Putamen (tissue), 1 donor: ENCODE results near the gene FLT3LG.
A peak's percentile ranks its signal among the peaks of the same experiment; 100 is the strongest.
"Not testable (repeated sequence)": the region's sequence is repeated elsewhere in the genome, so short reads cannot be mapped to it uniquely, and the experiment has no call there.

Experiments used
- DNase-seq: peaks from one replicate; pipeline ENCODE4 v3.0.0-alpha.2; 2016; ENCODE audit warnings: low spot score

FLT3LG gene

DNA sequence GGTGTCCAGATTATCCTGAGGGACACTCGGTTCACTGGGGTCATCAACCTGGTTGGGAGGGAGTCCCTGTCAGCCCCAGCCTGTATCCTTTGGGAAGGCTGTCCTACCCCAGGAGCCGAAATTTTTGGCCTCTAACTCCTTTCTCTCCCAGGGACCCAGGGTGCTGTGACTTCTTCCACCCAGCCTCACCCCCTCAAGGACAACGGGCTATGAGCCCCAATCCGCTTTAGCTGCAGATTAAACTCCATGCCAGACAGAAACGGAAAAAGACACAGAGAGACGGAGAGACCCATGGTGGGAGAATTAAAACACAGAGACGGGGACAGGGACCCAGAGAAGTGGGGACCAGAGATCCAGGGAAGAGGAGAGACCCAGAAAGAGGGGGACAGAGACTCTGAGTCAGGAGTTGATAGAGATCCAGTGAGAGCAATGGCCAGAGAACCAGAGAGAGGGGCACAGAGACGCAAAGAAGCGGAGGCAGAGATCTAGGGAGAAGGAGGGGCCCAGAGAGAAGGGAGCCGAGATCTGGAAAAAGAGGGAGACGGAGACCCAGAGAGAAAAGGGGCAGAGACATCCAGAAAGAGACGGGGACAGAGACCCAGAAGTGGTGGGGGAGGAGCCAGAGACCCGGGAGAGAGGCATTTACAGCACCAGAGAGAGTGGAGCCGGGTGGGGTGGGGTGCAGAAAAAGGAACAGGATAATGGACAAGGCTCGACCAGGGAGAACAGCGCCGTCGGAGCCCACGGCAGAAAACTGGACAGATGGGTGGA, 33.4 kb upstream of the FLT3LG start:
- DNase-seq = no peak

DNA sequence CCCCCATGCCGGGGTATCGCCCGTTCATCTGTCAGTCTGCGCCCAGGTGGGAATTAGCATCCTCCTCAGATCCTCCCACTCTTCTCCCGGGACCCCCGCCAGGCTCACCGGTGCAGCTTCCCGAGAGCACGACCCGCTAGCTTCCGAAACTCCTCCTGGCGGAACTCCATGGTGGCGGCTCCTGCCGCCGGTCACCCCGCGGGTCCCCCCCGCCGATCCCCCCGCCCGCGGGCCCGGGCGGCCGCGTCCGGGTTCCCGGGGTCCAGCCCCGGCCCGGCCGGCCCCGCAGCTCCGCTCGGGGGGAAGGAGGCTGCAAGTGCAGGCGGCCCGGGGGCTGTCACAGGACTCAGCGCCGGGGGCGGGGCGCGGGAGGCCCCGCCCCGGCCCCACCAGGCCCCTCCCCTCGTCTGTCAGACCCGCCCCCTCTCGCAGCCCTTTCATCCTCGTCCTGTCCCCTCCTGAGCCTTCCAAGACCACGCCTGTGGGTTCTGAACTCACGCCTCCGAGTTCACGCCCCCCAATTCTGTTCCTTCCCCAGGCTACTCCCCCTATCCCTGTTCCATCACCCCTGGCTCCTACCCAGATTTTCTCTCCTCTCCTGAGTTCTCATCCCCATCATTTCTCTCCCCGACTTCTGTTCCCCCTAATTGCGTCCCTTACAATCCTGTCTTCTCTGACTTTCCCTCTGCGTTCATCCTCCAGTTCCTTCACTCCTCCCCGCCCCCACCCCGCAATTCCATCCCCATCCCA, 32.6 kb upstream of the FLT3LG start, which contains the start of gene SLC17A7:
SLC17A7 (minus strand) TSS at position 318 of the 750 bp plus-strand sequence; CDS start at position 170, 148 bp downstream.
- DNase-seq = no peak

DNA sequence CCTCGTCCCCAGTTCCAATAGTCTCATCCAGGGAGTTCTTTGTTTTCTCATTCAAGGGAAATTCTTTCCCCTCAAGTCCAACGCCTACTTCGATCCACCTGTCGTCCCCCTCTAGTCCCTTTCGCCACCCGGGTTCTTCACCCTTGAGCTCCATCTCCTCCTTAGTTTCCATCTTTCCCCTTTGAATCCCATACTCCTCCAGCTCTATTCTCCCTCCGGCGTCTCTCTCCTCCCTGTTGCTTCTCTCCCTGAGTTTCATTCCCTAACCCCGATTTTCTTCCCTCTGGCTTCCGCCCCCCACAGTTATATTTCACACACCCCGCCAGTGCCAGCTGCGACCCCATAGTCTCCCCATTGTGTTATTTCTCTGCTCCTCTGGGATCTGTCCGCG, 32.1 kb upstream of the FLT3LG start:
- DNase-seq = no peak

DNA sequence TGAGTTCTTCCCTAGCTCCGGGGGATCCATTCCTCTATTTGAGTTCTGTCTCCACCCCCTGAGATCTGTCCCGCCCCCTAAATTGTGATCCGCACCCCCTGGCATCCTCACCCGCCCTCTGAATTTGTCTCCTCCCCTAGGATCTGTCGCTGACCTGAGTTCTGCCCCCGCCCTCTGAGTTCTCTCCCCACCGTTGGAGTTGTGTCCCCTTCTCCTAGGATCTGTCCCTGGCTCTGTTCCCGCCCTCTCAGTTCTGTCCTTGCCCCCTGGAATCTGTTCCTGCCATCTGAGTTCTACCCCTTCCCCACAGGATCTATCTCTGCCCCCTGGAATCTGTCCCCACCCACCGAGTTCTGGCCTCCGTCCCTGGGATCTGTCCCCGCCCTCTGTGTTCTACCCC, 31.7 kb upstream of the FLT3LG start:
- DNase-seq = no peak

DNA sequence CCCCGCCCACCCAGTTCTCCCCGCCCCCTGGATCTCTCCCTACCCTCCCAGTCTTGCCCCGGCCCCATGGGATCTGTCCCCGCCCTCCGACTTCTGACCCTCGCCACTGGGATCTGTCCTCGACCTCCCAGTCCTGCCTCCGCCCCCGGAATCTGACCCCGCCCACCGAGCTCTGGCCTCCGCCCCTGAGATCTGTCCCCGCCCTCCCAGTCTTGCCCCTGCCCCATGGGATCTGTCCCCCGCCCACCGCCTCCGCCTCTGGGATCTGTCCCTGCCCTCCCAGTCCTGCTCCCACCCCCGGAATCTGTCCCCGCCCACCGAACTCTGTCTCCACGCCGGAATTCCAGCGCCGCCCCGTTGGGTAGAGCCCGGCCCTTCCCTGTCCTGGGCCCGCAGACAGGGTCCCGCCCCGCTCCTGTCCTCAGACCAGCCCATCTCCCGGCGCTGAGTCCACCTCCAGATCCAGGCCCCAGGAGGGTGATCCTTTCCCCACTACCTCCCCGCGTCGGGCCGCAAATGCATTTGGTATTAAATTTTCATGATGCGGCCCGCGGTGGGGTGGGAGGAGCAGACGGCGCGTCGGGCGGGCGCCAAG, 31.1 kb upstream of the FLT3LG start:
- DNase-seq = no peak

DNA sequence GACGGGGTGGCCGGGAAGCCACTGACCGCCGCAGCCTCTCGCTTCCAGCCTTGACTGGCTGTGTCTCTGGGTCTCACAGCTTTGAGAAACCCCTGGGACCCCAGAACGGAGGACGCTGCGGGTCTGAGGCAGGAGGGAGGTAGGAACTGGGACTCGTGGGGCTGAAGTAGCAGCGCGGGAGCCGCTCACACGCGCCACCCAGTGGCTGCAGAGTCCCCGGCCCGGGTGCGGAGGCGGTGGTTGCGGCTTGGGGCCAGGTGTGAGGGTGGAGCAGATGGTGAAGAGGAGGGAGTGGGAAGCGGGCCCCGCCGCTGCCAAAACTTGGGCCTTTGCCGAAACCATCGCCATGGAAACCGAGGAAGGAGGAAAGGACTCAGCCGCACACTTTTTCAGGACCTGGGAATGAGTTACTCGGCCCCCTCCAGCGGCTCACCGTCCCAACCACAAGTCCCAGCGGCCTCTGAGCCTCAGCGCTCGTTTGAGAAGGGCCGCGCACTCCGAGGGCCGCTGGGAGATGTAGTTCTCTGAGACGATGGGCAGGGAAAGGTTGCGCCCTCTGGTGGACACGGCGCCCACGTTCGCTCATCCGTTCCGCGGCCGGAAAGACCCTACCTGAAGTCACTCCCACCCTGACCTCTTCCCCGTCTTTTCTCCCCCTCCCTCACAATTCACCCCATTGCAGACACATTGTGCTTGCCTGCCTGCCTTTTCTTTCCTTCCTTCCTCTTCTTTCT, 30.5 kb upstream of the FLT3LG start:
- peak; percentile 93 for DNase-seq

DNA sequence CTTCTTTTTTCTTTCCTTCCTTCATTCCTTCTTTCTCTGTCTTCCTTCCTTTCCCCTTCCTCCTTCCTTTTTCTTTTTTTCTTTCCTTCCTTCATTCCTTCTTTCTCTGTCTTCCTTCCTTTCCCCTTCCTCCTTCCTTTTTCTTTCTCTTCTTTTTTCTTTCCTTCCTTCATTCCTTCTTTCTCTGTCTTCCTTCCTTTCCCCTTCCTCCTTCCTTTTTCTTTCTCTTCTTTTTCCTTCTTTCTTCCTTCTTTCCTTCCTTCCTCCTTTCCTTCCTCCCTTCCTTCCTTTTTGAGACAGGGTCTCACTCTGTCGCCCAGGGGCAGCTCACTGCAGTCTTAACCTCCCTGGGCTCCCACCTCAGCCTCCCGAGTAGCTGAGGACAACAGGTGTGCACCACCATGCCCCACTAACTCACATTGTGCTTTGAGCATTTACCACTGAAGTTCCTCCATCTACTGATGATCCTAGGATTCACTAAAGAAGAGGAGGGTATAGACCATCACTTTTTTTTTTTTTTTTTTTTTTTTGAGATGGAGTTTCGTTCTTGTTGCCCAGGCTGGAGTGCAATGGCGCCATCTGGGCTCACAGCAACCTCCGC, 29.8 kb upstream of the FLT3LG start:
- DNase-seq = not testable (repeated sequence)

DNA sequence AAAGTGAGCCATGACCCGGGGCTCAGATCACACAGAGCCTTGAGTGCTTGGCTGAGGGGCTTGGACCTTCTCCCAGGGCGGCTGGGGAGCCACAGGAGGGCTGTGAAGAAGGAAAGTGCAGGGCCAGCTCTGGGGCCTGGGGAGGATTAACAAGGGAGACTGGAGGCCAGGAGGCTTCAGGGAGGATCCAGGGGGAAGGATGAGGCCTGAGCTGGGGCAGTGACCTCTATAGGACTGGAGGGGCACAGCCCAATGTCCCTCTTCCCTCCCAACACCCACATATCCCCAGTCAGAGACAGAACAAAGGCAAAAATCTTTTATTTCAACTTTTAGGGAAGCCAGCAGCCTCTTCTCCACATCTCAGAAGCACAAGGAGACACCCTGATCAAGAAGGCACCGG, 28.0 kb upstream of the FLT3LG start:
- no peak for DNase-seq

DNA sequence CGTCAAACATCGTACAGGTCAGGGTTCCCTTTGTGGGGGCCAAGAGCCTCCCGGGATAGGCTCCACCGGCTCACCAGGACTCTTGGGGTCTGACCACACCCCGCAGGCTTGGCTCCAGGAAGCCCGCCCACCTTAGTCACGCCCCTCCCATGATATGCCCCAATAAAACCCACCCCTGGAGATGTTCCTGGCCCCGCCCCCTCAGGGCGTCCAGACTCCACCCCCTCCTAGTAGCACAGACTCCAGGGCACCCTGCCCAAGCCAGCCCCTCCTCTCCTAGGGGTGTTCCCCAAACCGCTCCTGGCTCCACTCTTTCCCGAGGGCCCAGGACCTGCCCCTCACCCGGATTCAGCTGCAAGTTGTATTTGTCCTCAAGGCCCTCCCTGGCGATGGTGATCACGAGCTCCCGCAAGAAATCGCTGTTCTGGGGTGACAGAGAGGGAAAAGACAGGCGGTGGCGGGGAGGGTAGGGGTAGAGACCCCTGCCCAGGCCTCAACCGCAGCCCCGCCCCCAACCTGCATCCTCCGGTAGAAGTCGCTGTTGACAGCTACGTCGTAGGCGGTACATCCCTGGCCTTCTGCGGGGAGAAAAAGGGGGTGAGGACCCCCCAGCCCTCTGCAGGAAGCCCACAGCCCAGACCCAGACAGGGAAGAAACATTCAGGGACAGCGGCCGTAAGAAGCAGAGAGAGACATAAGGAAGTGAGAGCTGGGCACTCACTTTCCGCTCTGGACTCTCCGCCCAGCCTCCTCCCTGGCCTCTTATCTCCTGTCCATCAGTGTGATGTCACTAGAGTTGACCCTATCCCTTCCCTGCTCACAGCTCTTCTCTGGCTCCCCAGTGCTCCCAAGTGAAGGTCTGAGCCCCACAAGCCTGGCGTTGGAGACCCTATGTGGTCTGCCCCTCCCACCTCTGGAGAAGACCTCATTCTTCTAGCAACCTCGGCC, 26.3 kb upstream of the FLT3LG start:
- DNase-seq = no peak

DNA sequence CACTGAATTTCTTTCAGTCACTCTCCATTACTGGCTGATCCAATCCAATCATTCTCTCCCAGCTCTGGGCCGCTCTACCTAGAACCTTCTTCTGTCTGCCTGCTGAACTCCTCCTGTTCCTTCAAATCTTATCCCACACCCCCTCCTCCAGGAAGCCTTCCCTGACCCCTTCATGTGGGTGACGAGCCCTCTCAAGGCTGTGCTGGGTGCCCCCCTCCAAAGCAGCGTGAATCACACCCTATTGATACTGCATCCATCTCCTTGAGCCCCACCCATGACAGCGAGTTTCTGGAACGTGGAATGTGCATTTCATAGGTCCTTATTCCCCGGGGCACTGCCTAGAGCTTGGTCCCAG, 25.6 kb upstream of the FLT3LG start:
- DNase-seq = no peak

DNA sequence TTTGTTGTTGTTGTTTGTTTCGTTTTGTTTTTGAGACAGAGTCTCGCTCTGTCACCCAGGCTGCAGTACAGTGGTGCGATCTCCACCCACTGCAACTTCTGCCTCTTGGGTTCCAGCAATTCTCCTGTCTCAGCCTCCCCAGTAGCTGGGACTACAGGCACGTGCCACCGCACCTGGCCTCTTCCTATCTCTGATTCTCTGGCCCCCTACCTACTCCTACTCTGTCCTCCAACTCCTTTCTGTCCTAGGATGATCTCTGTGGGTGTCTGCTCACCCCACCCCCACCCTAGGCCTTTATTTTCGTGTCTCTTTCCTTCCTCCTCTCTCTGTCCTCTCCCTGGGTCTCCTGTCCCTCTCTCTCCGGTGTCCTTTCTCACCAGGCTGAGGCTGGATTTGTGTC, 23.6 kb upstream of the FLT3LG start:
- no peak for DNase-seq

DNA sequence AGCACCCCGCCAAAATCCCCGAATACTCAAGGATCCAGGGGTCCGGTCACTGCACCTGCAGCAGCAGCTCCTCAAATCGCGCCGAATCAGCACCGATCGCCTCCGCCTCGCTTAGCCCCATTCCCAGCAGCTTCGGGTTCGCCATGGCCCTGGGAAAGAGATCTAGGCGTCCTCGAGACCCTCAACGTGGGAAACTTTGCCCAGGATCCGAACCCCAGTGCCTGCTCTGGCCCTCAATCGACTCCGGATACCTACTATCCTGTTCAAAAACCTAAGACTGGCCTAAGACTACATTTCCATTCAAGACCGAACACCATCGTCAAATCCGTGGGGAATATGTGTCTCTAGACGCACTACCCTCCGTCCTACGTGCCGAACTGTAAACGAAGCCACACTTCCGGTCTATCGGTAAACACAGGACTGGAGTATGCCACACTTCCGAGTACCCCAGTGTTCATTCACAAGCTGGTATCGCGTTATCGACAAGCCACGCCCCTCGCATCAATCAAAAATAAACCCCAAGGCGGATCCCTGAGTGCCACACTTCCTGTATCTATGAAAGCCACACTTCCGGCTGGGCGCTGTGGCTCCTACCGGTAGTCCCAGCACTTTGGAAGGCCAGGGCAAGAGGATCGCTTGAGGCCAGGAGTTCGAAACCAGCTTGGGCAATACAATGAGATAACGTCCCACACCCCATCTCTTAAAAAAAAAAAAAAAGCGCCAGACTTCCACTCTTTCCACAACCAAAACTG, 22.4 kb upstream of the FLT3LG start, which contains the start of gene PIH1D1:
PIH1D1 (minus strand) TSS at position 385 of the 752 bp plus-strand sequence; CDS start at position 145, 240 bp downstream.
- DNase-seq = peak; percentile 99

DNA sequence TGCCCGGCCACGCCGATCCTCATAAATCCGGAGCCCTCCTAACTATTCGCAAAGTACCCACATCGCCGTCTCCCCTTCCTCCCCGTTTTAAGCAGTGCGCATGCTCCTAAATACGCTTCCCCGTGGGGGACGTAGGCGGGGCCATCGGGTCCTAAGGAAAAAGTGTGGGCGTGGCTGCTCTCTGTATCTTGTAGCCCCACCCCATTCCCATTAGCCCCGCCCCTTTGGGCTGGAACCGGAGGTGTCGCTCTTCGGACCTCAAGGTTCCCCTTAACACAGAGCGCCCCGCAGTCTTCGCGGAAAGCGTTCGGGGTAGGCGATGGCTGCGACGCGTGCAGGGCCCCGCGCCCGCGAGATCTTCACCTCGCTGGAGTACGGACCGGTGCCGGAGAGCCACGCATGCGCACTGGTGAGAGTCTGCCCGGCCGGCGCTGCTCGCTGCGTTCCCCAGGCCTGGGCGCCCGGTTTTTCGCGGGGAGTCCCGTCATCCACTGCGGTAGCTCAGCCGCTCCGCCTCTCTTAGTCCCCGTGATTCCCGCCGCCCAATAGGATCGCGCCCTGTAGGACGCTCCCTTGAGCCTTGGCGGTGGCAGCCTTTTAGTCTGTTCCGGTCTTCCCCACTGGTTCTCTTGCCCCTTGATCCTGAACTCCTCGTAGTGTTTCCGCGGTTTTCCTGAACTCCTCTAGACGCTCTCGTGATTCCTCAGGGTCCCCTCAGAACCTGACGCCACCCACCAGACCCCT, 20.8 kb upstream of the FLT3LG start, which contains the start of gene ALDH16A1:
ALDH16A1 (plus strand) TSS at position 213 of the 744 bp plus-strand sequence; CDS start at position 320, 107 bp downstream.
- DNase-seq = peak; percentile 98

DNA sequence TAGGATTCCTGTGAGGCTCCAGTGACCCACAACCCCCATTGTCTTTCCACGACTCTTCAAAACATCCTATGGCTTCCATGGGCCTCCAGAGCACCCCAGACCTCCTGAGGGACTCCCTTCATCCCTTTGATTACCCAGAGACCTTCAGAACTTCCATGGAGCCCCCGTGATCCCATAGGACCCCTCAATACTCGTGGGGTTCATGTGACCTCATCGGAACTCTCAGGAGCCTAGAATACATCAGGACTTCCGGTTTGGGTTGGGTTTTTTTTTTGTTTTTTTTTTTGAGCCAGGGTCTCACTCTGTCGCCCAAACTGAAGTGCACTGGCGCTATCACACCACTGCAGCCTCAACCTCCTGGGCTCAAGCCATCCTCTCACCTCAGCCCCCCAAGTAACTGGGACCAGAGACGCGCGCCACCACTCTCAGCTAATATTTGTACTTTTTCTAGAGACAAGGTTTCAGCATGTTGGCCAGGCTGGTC, 20.2 kb upstream of the FLT3LG start:
- no peak for DNase-seq

DNA sequence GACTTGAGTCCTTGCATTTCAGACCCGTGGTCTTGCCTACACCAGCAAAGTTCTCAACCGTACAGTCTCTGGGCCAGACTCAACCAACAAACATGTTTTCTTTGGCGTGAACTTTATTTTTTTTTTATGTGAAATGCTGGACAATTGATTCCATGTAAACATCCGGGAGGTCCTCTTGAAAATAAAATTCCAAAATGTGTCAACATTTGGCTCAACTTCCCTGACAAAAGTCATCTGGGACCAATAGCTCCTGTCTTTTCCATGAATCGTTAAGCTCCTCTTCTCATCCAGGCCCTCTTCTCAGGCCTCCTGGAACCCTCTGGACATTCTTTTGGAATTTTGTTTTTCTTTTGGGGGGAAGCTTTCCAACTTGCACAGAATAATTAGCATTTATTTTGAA, 18.2 kb upstream of the FLT3LG start:
- no peak for DNase-seq

DNA sequence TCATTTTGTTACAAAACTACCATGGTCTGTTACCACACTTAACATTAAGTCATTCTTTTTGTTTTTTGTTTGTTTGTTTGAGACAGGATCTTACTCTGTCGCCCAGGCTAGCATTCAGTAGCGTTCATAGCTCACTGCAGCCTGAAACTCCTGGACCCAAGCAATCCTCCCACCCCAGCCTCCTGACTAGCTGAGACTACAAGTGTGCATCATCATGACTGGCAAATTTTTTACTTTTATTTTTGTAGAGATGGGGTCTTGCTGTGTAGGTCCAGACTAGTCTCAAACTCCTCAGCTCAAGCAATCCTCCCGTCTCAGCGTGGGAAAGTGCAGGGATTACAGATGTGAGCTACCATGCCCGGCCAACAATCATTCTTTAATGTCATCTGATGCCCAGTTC, 17.7 kb upstream of the FLT3LG start:
- DNase-seq = no peak

DNA sequence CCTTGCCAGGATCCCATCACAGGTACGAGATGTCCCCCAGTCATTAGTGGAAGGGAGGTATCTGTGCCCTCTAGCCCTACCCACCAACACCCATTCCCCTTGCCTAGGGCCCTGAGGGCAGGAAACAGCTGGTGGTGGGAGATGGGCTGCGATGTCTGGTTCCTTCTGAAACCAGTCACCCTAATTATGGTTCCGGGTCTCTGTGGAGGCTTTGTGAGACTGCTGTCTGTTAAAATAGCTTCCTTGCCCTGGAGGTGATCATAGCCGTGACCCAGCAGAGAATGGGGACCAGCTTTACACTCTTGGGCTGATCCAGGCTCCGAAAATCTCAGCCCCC, 15.5 kb upstream of the FLT3LG start:
- DNase-seq = no peak

DNA sequence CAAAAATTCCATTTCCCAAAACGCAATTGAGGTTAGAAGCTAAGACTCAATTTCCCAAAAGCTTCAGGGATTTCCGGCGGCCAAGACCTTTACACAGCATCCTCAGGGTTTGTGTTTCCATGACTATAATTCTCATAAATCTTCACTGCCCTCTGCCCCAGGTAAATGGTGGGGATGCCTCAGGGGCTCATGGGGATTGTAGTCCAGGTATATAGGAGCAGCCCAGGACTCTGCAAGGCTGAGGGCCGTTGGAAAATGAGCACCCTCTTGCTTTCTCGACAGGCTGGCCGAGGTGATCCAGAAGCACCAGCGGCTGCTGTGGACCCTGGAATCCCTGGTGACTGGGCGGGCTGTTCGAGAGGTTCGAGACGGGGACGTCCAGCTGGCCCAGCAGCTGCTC, 14.6 kb upstream of the FLT3LG start:
- DNase-seq = no peak

DNA sequence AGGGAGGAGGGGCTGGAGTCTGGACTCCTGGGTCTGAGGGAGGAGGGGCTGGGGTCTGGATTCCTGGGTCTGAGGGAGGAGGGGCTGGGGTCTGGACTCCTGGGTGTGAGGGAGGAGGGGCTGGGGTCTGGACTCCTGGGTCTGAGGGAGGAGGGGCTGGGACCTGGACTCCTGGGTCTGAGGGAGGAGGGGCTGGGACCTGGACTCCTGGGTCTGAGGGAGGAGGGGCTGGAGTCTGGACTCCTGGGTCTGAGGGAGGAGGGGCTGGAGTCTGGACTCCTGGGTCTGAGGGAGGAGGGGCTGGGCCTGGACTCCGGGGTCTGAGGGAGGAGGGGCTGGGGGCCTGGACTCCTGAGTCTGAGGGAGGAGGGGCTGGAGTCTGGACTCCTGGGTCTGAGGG, 12.9 kb upstream of the FLT3LG start:
- not testable (repeated sequence) for DNase-seq
